Mesenchymal stem cell (in vitro differentiated cells and primary cell): ENCODE data around the gene RABL2A.
"Not testable (repeated sequence)": the region's sequence is repeated elsewhere in the genome, so short reads cannot be mapped to it uniquely, and the experiment has no call there.

Experiments
- DNase-seq: peaks from one replicate; pipeline ENCODE4 v3.0.0-alpha.2; 2013
- H2AFZ ChIP-seq: one replicate; pipeline ENCODE4 v1.6.1; 2013; ENCODE audit warnings: low read depth, mild to moderate bottlenecking, control low read depth, inconsistent platforms, low read length, moderate library complexity
- H2AK5ac ChIP-seq: 2 replicates; pipeline ENCODE4 v1.6.1; 2013; ENCODE audit warnings: low read length, moderate library complexity, mild to moderate bottlenecking, inconsistent platforms; ENCODE audit not compliant: severe bottlenecking
- H2BK120ac ChIP-seq: one replicate; pipeline ENCODE4 v1.6.1; 2013; ENCODE audit warnings: low read depth, mild to moderate bottlenecking, inconsistent platforms, low read length, moderate library complexity
- H2BK12ac ChIP-seq, 2 experiments: one replicate each; pipeline ENCODE4 v1.6.1; 2013; ENCODE audit warnings: inconsistent platforms in 2 of 2, low read length in 2 of 2, mild to moderate bottlenecking in 2 of 2, moderate library complexity in 2 of 2, control low read depth in 1 of 2
- H2BK15ac ChIP-seq: one replicate; pipeline ENCODE4 v1.6.1; 2013; ENCODE audit warnings: mild to moderate bottlenecking, low read depth, inconsistent platforms; ENCODE audit not compliant: poor library complexity, severe bottlenecking
- H2BK5ac ChIP-seq: 2 replicates; pipeline ENCODE4 v1.6.1; 2013; ENCODE audit warnings: low read depth, mild to moderate bottlenecking, low read length, control low read depth, inconsistent platforms; ENCODE audit not compliant: poor library complexity, severe bottlenecking
- H3K14ac ChIP-seq, 2 experiments: one replicate each; pipeline ENCODE4 v1.6.1; 2013; ENCODE audit warnings: inconsistent platforms in 2 of 2, low read length in 2 of 2, control low read depth in 1 of 2, mild to moderate bottlenecking in 1 of 2, moderate library complexity in 1 of 2
- H3K18ac ChIP-seq, 2 experiments: one replicate each; pipeline ENCODE4 v1.6.1; 2013; ENCODE audit warnings: inconsistent platforms in 2 of 2, low read length in 2 of 2, control low read depth in 1 of 2, low read depth in 1 of 2, mild to moderate bottlenecking in 1 of 2
- H3K23ac ChIP-seq, 2 experiments: one replicate each; pipeline ENCODE4 v1.6.1; 2013; ENCODE audit warnings: inconsistent platforms in 2 of 2, low read length in 2 of 2, mild to moderate bottlenecking in 2 of 2, moderate library complexity in 2 of 2, control low read depth in 1 of 2
- H3K27ac ChIP-seq: 2 replicates; pipeline ENCODE4 v1.5.1; 2013; ENCODE audit warnings: mild to moderate bottlenecking, moderate library complexity, low read length, control low read depth, inconsistent platforms; ENCODE audit not compliant: poor library complexity, severe bottlenecking
- H3K27me3 ChIP-seq, 2 experiments: 2 replicates each; pipeline versions ENCODE4 v1.6.1 to v1.7.0; 2013; ENCODE audit warnings: low read length in 2 of 2, mild to moderate bottlenecking in 2 of 2, moderate library complexity in 2 of 2, control low read depth in 1 of 2, inconsistent platforms in 1 of 2; ENCODE audit not compliant: control insufficient read depth in 1 of 2, insufficient read depth in 1 of 2
- H3K36me3 ChIP-seq, 2 experiments: 2 replicates each; pipeline versions ENCODE4 v1.6.1 to v1.7.0; 2013; ENCODE audit warnings: low read length in 2 of 2, control low read depth in 1 of 2, inconsistent platforms in 1 of 2, low read depth in 1 of 2, mild to moderate bottlenecking in 1 of 2; ENCODE audit not compliant: insufficient read depth in 2 of 2, control insufficient read depth in 1 of 2
- H3K4ac ChIP-seq, 2 experiments: one replicate each; pipeline ENCODE4 v1.6.1; 2013; ENCODE audit warnings: inconsistent platforms in 2 of 2, low read length in 2 of 2, mild to moderate bottlenecking in 2 of 2, moderate library complexity in 2 of 2, control low read depth in 1 of 2, low read depth in 1 of 2
- H3K4me1 ChIP-seq: 2 replicates; pipeline ENCODE4 v1.6.1; 2013; ENCODE audit warnings: low read depth, low read length, control low read depth; ENCODE audit not compliant: control insufficient read depth, insufficient read depth
- H3K4me2 ChIP-seq: 2 replicates; pipeline ENCODE4 v1.6.1; 2013; ENCODE audit warnings: low read length, mild to moderate bottlenecking, inconsistent platforms; ENCODE audit not compliant: poor library complexity, severe bottlenecking
- H3K4me3 ChIP-seq, 2 experiments: 2 replicates each; pipeline versions ENCODE4 v1.5.1 to v1.7.0; 2013; ENCODE audit warnings: low read length in 2 of 2, mild to moderate bottlenecking in 2 of 2, control low read depth in 1 of 2, low read depth in 1 of 2; ENCODE audit not compliant: insufficient read depth in 1 of 2
- H3K79me1 ChIP-seq: replicated peaks from 2 replicates; pipeline ENCODE4 v1.6.1; 2013; ENCODE audit warnings: mild to moderate bottlenecking, control low read depth, low read length, inconsistent platforms; ENCODE audit not compliant: poor library complexity, severe bottlenecking
- H3K9ac ChIP-seq: 2 replicates; pipeline ENCODE4 v1.7.0; 2013; ENCODE audit warnings: mild to moderate bottlenecking, low read length, moderate library complexity
- H3K9me3 ChIP-seq: 2 replicates; pipeline ENCODE4 v1.7.0; 2013; ENCODE audit warnings: mild to moderate bottlenecking, low read length; ENCODE audit not compliant: control insufficient read depth
- H4K8ac ChIP-seq: one replicate; pipeline ENCODE4 v1.6.1; 2013; ENCODE audit warnings: inconsistent platforms, mild to moderate bottlenecking, low read length, moderate library complexity
- H4K91ac ChIP-seq: one replicate; pipeline ENCODE4 v1.6.1; 2013; ENCODE audit warnings: mild to moderate bottlenecking, low read length, inconsistent platforms
- WGBS: methylation state at CpG from one replicate; pipeline ENCODE4 v1.1.7; 2013; ENCODE audit warnings: mixed read lengths; 5-methylcytosine and 5-hydroxymethylcytosine counted together

Gene RABL2A

GRCh38 chr2:113598180-113598579 lies 28.9 kb upstream of the RABL2A start:
- not testable (repeated sequence) for H3K23ac ChIP-seq, H2BK5ac ChIP-seq, H3K18ac ChIP-seq, H3K4me2 ChIP-seq, H3K9ac ChIP-seq, H2BK12ac ChIP-seq, H2BK120ac ChIP-seq, H3K4me1 ChIP-seq, H3K79me1 ChIP-seq, H4K91ac ChIP-seq, H2BK15ac ChIP-seq, H2AK5ac ChIP-seq, H3K27ac ChIP-seq, H2AFZ ChIP-seq, H3K14ac ChIP-seq, DNase-seq, H3K27me3 ChIP-seq, H3K9me3 ChIP-seq, H3K36me3 ChIP-seq, H4K8ac ChIP-seq, H3K4ac ChIP-seq, H3K4me3 ChIP-seq
- 93% methylated on average over 5 of the region's 13 CpGs for WGBS

GRCh38 chr2:113598738-113599137 lies 28.3 kb upstream of the RABL2A start:
- not testable (repeated sequence) for H3K4me1 ChIP-seq, H2AFZ ChIP-seq, H3K4ac ChIP-seq, H3K4me2 ChIP-seq, H2BK15ac ChIP-seq, DNase-seq, H2AK5ac ChIP-seq, H3K27me3 ChIP-seq, H3K23ac ChIP-seq, H2BK120ac ChIP-seq, H3K14ac ChIP-seq, H3K4me3 ChIP-seq, H3K79me1 ChIP-seq, H2BK12ac ChIP-seq, H3K9ac ChIP-seq, H3K9me3 ChIP-seq, H3K36me3 ChIP-seq, H4K8ac ChIP-seq, H3K18ac ChIP-seq, H2BK5ac ChIP-seq, H3K27ac ChIP-seq, H4K91ac ChIP-seq
- WGBS, result no CpG with 5 or more reads among the region's 9 CpGs

GRCh38 chr2:113599208-113599607 lies 27.9 kb upstream of the RABL2A start:
- H3K4me3 ChIP-seq, H3K27me3 ChIP-seq, H2BK15ac ChIP-seq, H2BK120ac ChIP-seq, H4K8ac ChIP-seq, H2AK5ac ChIP-seq, H3K18ac ChIP-seq, H3K23ac ChIP-seq, H3K9me3 ChIP-seq, DNase-seq, H2AFZ ChIP-seq, H3K14ac ChIP-seq, H3K36me3 ChIP-seq, H3K4me1 ChIP-seq, H2BK12ac ChIP-seq, H3K4ac ChIP-seq, H3K9ac ChIP-seq, H2BK5ac ChIP-seq, H3K27ac ChIP-seq, H3K79me1 ChIP-seq, H4K91ac ChIP-seq, H3K4me2 ChIP-seq: not testable (repeated sequence)
- no CpG with 5 or more reads among the region's 2 CpGs for WGBS

- not testable (repeated sequence) for H3K9ac ChIP-seq, H3K27ac ChIP-seq, H3K79me1 ChIP-seq, H2BK120ac ChIP-seq, H2BK15ac ChIP-seq, H2AK5ac ChIP-seq, H3K4me3 ChIP-seq, H3K9me3 ChIP-seq, H4K91ac ChIP-seq, H3K4ac ChIP-seq, H2BK12ac ChIP-seq, H3K36me3 ChIP-seq, H3K27me3 ChIP-seq, H3K4me2 ChIP-seq, H2BK5ac ChIP-seq, H4K8ac ChIP-seq, H3K4me1 ChIP-seq, H3K23ac ChIP-seq, H3K14ac ChIP-seq, H2AFZ ChIP-seq, H3K18ac ChIP-seq
- peak; percentile 64 for DNase-seq
- 77% methylated on average over 51 of the region's 51 CpGs for WGBS
Observed at GRCh38 chr2:113602040-113602769, 24.9 kb upstream of the RABL2A start.
